GF-D8 (cell line): ENCODE results near the gene CAMKMT.
"Not testable (repeated sequence)": the region's sequence is repeated elsewhere in the genome, so short reads cannot be mapped to it uniquely, and the experiment has no call there.

Experiments used
- DNase-seq: peaks from one replicate; lab custom pipeline; 2025; lab: John Stamatoyannopoulos, UW

The CAMKMT gene

DNA sequence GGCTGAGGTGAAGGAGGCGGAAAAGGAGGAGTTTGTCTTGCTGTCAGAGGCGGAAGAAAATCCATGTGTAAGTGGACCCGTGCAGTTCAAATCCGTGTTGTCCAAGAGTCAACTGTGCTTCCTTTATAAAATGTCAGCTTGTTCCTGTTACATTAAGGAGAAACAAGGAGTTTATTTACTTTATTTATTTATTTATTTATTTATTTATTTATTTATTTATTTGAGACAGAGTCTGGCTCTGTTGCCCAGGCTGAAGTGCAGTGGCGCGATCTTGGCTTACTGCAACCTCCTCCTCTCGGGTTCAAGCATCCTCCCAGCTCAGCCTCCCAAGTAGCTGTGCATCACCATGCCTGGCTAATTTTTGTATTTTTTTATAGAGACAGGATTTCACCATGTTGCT lies 143.9 kb downstream of the CAMKMT start:
- not testable (repeated sequence) for DNase-seq

DNA sequence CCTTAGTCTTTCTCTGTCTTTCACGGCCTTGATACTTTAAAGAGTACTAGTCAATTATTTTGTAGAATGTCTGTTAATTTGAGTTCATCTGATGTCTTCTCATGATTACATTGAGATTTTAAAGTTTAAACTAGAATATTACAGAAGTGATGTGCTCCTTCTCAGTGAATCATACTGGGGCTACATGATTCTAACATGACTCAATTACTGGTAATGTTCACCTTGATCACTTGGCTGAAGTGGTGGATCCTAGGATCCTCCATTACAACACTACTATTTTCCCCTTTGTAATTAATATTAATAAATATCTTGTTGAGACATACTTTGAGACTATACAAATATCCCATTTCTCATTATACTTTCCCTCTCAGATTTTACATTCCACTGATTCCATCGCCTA lies 148.5 kb downstream of the CAMKMT start:
- DNase-seq = no peak

DNA sequence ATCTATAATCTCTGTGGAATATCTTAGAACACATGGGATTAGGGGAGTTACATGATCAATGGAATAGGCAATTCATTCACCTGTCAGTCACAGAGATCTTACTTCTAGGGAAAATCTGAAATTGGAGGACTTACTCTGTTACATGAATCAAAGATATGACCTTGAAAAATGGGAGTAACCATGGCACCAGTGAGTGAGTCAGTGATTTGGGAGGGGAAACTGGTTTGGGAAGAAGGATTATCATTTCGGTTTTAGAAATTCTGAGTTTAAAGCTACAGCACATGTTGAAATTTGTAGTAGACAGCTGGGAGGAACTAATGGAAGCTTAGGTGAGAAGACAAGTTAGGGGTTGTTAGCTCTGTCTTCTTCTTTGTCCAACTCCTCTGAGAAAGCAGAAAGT lies 153.7 kb downstream of the CAMKMT start:
- DNase-seq = no peak

DNA sequence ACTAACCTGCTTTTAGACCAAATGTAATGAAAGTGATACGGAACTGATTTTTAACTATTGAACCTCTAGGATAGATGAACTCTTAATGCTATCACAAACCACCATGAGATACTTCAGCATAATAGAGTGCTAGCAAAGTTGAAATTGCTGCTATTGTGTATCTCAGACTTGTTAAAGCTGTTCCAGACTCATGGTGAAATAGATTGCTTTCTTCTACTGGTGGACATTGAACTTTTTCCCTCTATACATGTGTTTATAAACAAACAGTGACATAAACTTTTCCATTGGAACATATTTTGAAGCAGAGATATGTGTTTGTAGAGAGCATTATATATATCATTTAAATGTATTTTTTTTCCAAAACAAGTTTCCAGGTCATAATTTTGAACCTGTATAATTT lies 157.3 kb downstream of the CAMKMT start:
- no peak for DNase-seq

DNA sequence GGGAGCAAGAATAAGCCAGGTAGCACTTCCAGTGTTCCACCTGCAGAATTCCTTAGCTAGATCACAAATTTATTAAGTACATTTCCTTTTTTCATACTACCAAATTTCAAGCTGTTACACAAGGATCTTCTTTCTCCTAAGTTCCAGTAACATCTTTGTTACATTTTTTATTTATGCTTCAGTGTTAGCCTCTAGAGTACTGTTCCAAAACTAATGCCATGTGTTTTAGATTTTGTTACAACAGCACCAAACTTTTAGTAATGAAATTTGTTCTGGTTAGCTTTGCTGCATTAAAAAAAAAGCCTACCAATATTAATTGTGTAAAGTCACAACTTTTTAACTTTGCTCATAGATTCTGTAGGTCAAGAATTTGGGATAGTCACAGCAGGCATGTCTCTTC lies 161.1 kb downstream of the CAMKMT start:
- DNase-seq = no peak

DNA sequence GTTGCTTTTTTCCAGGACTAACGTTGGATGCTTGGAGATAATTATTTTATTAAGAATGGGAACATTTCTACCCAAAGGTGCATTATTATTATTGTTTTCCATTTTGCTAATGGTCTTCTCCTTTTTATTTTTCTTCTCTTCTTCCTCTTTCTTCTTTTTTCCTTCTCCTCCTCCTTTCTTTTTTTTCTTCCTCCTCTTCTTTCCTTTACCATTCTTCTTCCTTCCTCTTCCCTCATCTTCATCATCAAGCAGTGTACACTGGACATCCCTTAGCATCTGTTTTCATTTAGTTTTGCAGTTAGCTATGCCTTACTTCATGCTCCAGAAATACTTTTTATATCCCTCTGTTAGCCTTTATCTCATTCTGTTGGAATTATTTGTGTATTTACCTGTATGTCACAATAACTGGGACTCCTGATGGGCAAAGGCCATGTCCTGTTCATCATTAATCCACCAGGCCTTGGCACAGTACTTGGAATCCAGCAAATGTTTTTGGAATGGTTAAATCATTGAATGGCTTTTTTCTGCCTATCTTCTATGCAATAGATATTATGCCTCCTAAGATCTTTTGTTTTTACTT lies 162.7 kb downstream of the CAMKMT start:
- no peak for DNase-seq

DNA sequence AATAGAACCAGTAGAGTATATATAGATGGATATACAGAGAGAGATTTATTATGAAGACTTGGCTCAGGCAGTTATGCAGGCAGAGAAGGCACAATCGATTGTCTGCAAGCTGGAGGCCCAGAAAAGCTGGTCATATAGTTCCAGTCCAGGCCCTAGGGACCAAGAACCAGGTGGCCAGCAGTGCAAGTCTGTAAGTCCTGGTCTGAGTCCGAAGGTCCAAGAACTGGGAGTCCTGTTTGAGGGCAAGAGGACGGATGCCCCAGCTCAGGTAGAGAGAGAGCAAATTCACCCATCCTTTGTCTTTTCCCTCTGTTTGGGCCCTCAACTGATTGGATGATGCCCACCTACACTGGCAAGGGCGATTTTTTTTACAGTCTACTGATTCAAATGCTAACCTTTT lies 164.6 kb downstream of the CAMKMT start:
- no peak for DNase-seq

DNA sequence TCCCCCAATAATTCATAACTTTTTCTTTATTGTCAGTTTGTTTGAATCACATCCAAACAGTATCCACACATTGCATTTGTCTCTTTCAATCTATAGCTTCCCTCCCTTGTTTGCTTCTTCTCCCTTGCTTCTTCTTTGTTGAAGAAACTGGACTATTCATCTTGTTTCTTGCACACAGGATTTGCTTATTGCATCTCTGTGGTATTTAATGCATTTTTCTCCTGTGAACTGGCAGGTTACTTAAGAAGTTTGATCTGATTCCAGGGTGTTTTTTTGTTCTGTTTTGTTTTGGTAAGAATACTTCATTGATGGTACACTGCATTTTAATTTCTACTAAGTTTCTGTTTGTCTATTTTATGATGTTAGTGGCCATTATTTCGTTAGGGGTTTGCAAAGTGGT lies 166.8 kb downstream of the CAMKMT start:
- DNase-seq = no peak

DNA sequence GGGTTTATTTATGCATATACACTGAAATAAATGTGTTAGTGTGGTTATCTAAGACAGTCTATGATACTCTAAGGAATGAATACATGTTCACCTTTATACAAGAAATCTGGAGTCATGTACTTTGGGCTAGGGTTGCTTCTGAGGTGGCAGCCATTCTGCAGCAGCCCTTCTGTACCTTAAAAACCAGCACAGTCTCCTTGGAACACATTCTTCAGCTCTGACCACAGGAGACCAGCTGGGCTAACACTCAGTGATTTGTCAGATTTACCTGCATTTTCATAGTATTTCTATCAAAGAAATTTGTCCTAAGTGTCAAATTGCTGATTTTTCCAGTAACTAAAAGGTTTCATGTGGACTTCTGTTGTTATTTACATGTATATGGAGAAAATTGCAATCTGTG lies 167.7 kb downstream of the CAMKMT start:
- DNase-seq = no peak

DNA sequence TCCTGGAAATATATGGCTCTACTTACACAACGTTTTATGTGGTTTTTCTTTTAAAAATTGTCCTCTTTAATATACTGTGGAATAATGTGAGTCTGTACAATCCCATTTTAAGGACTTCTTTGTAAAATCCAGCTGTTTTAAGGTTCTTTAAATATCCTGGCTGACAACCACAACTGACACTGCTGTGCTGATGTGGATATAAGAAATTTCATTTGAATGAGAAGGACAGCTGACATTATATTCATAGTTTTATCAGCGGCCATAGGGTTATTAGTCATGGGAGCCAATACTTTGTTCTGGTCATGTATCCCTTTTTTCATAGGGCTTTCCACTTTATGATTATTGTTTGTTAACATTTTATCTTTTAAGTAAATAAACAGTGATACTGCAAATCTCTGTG lies 169.5 kb downstream of the CAMKMT start:
- no peak for DNase-seq

DNA sequence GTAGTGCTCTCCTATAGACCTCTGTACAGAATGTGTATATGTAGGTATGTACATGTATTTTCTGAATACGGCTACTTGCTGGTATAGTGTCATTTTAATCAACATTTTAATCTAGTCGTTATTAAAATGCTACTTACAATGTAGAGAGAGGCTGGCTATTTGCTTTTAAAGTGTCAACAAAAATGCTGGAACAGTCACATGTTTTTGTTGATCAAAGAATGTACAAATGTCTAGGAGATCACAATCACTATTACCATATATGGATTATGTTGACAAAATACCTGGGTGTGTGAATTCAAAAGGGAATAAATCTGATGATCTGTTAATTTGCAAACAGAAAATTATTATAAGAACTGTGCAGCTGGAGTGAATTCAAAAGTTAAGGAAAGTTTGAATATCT lies 170.3 kb downstream of the CAMKMT start:
- DNase-seq = no peak

DNA sequence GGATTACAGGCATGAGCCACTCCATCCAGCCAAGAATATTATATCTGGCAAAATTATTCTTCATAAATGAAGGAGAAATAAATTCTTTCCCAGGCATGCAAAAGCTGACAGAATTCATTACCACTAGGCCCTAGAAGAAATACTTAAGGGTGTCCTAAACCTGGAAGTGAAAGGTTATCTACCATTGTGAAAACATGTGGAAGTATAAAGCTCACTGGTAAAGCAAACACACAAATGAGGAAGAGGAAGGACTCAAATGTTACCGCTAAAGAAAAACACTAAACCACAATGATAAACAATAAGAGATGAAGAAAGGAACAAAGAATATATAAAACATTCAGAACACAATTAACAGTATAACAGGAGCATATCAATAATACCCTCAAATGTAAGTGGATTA lies 171.8 kb downstream of the CAMKMT start:
- DNase-seq = peak; percentile 6

DNA sequence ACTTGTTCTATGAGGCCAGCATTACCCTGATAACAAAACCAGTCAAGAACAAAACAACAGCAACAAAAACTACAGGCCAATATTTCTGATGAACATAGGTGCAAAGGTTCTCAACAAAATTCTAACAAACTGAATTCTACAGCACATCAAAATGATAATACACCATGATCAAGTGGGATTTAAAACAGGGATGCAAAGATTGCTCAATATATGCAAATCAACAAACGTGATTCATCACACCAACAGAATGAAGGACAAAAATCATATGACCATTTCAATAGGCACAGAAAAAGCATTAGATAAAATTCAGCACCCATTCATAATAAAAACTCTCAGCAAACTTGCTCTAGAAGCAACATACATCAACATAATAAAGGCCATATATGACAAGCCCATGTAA lies 173.6 kb downstream of the CAMKMT start:
- no peak for DNase-seq

DNA sequence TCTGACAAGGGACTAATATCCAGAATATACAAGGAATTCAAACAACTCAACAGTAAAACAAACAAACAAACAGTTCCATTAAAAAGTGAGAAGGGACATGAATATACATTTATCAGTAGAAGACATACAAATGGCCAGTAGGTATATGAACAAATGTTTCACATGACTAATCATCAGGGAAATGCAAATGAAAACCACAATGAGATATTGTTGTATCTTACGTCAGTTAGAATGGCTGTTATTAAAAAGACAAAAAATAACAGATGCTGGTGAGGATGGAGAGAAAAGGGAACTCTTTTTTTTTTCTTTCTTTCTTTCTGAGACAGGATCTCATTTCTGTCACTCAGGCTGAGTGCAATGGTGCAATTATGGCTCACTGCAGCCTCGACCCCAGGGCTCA lies 175.5 kb downstream of the CAMKMT start:
- no peak for DNase-seq

DNA sequence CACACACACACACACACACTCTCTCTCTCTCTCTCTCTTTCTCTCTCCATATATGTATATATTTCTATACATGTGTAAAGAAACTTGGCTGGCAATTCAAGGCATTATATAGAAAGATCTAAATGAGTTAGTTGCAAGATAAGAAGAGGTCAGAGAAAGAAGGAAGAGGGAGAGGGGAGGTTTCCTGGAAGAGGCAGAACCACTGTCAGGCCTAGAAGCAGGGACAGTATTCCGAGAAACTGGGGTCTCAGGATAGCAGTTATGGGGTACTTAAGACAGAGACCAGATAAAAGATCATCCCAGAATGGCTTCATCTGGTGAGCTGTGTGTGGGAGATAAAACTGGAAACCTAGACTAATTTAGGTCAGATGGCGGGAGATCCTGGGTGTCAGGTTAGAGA lies 180.8 kb downstream of the CAMKMT start:
- DNase-seq = no peak

DNA sequence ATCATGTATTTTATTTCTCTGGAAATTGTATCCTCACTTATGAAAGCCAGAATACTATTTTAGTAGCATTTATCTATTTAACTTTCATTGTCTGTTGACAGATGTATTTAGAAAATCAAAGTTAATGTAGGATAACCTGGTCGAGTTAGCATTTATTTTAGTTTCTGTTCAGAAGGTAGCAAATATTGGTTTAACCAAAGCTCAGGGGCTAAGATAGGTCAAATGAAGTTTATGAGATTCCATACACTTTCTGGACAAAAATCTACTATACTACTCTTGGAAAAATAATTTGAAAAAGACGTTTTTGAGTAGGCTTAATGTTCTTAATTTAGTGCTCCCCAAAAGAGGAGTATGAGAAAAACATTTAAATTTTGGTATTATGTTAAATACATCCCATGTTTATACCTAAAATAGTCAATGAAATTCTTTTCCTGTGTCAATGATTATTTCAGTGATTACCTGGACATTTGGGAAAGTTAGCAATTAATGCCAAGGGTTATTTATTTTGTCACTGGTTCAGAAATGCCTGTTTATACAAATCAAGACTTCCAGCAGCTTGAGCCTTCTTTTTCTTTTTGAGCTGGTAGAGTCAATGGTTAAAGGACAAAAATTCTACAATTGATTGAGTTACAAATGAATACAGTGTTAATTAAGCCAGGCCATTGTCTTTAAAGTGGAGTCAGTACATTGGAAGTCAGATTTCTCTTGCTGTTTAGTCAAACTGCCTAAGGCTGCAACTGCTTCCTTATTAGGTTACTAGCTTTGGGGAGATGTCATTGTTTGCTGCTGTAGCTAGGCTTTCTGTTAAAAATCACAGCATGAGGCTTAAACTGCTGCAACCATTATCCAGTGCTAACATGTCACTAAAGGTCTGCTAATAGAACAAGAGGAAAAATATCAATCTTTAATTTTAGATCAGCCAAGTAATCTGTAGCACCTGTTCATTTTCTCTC lies 182.3 kb downstream of the CAMKMT start:
- no peak for DNase-seq

DNA sequence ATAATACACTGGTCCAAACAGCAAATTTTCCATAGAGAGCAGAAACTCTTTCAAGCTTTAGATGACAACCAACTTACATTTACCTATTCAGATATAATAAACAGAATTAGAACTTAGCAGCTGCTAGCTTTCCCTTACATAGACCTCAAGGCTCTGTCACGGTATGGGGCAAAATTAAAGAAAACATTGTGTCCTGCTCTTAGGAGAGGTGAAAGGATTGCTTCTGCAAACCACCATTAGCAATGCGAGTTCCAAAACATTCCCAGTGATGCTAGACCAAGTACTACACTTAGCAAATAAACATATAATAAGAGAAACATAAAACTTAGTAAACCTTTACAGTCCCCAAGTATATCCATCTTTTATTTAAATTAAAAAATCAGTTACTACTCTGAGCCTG lies 183.3 kb downstream of the CAMKMT start:
- no peak for DNase-seq

DNA sequence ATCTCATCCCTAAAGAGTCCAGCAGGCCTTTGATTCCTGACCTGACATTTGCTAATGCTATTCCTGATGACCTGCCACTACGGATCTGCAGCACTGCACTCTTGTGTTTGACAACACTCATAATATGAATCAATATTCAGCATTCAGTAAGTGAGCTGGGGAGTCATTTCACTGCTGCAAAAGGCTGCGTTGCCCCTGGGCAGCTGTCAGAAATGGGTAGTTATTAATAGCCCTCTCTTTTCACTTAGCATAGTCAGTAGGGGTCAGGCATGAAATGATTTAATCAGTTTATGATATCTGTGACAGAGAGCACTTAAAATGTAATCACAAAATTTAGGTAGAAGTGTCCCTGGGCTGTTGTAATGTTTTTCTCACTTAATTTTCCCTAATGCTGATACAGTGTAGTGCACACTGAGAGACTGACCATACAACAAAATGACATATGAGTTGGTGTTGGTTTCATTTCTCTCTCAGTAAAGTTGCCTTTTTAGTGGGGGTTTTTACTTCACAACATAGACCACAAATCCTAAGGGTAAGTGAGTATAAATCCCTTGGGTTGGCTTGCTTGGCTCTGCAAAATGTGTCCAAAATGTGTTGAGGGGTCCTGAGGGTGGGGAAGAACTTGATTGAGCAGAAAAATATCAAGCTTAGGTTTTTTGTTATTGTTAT lies 184.8 kb downstream of the CAMKMT start:
- no peak for DNase-seq

DNA sequence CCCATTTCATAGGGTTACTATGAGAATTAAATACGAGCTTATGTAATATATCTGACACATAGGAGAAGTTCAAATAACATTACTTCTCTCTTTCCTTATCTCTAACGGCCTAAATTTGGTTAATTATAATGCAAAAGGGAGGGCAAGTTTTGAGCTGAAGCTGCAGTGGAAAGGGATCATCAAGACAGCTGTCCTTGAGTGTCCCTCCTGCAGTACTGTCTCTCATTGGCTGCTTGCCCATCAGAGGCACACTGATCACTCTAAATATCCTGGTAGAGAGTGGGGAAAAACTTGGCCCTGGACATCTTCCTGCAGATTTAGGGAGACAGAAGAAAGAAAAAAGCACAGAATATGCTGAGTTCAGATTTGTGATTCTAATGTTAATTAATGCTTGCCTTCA lies 186.0 kb downstream of the CAMKMT start:
- DNase-seq = no peak

DNA sequence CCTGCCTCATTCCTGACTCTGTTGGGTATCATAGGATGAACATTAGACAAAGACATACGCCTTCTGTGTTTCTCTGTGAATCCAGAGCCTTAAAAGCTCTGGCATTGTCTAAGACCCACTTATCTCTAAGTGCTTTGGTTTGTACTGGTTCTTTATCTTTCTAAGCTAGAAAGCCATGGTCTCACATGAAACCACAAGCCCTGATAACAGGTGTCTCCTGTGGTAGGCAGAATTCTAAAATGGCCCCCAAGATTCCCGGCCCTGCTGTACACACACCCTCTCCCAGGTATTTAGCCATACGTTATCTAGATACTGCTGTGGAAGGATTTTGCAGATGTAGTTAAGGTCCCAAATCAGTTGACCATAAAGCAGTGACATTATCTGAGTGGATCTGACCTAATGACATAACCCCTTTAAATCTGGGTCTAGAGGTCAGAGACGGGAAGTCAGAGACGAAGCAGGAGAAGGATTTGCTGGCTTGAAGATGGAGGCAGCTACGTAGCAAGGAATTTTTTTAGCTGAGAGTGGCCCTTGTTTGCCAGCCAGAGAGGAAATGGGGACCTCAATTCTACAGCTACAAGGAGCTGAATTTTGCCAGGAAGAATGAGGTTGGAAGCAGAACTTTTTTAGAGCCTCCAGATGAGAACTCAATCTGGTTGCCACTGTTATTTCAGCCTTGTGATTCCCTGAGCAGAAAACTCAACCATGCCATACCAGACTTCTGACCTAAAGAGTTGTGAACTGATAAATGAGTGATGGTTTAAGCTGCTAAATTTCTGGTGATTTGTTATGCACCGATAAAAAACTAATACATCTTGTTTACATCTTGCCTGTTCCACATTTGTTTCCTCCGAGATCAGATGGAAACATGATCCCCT lies 186.7 kb downstream of the CAMKMT start:
- no peak for DNase-seq

DNA sequence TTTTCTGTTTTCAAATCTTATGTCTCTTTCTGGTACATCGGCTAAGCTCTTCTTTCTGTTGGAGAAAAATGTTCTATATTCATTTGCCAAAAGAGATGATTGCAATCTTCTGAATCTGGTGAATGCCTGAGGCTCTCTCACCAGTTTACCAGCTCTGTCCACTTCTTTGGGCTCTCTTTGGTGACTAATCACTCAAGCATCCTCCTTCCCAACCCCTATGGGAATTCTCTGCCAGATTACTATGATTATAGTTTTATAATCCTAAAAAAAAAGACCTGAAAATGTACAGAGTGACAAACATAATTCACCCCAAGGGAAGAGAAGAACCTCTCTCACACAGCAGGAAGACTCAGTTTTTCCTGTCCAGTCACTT lies 187.3 kb downstream of the CAMKMT start:
- DNase-seq = no peak

DNA sequence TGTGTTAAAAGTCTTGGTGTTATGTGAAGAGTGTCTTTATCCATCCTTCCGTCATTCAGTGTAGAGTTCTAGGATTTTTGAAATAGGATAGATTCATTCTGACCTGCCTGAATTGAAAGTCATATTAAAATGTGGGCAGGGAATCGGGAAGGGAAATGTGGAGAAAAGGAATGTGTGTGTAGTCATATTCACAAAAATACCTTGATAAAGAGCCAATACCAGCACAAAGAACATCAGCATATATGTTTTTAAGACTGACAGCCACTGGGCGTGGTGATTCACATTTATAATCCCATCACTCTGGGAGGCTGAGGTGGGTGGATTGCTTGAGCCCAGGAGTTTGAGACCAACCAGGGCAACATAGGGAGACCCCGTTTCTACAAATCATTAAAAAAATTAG lies 188.1 kb downstream of the CAMKMT start:
- DNase-seq = no peak
